GM21717 (cell line): ENCODE results near the gene ZNF638.
A peak's percentile ranks its signal among the peaks of the same experiment; 100 is the strongest.

Experiments used
- ATAC-seq: cut with Tn5 transposase; IDR thresholded peaks from one replicate; pipeline ENCODE4 v1.9.1; 2021; ENCODE audit warnings: mild to moderate bottlenecking, moderate library complexity; ENCODE audit not compliant: unreplicated experiment

Gene ZNF638

DNA sequence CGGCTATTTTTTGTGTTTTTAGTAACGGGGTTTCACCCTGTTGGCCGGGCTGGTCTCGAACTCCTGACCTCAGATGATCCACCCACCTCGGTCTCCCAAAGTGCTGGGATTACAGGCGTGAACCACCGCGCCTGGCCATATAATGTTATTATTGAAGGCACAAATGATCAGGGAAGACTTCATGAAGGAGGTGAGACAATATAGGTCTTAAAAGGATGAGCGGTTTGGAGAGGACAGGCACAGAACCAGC lies 326 bp upstream of the ZNF638 start:
- ATAC-seq = peak; percentile 2

DNA sequence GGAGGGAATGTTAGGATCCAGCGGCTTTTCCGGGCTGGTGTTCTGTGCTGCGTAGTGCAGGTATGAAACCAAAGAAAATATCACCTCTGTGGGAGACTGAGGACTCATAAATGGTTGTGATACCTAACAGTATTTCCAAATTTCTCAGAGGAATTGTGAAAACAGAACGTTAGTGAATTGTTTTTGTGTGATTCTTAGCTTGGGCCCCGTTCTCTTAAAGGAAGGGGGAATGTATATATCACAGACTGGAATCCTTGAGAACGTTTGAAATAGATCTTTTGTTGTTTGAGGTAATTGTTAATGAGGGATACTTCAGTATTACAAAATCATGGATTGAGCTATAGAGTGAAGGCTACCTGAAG lies 834 bp downstream of the ZNF638 start:
- peak; percentile 1 for ATAC-seq

DNA sequence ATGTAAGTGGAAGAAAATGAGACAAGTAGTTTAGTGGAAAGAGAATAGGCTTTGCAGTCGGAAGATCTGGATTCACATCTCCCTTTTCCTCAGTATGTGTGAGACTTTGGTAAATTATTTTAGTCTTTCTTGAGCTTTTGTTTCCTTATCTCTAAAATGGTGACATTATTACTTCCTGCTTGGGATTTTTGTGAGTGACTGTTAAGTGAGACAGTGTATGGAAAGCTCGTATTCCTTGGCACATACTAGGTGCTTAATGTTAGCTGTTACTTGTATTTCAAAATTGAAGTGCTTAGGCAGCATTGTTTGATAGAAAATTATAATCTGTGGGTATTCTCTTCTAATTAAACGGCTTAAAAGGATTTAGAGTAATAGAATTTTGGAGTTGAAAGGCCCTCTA lies 2.0 kb downstream of the ZNF638 start:
- no peak for ATAC-seq

DNA sequence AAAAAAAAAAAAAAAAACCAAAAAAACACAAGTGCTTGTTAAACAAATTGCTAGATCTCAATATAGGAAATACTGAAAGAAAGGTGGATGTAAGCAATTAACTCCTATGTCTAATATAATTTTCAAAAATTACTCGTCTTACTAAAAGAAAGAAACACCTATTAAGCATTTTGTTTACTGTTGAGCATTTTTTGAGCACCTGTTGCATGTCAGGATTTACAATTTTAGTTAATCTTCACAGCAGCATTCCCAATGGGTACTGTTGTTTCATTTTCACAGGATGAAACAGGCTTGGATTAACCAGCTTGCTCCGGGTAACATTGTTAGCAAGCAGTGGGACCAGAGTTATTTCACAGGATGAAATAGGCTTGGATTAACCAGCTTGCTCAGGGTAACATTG lies 4.8 kb downstream of the ZNF638 start:
- no peak for ATAC-seq

DNA sequence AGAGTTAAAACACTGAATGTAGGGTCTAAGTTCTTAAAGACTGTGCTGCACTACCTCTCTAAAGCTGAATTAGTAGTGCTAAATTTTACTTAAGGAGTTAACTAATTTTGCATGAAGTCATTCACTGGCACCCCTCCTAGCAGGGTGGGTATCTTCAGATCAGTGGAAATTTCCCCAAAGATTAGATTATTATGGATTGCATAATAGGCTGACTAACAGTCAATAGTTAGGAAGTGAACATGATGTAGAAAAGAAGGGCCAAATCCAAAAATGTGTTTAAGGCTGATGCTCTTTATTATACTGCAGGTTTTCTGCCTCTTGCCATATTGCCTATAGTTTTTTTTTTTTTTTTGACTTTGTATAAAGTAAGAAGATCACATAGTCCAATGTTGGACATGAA lies 5.2 kb downstream of the ZNF638 start:
- ATAC-seq = no peak

DNA sequence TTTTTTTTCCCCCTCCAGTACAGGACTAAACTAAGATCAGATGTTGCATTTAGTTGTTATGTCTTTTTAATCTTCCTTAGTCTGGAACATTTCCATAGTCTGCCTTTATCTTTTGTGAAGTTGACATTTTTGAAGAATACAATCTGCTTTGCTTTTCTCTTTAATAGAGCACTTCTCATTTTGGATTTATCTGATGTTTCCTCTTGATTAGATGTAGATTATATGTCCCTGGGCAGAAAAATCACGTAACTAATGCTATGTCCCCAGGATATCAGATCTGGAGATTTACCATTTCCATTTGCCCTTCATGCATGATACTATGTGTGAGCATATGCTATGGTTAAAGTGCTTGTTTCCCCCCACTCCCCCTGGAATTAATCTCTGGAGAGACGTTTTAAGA lies 6.2 kb downstream of the ZNF638 start:
- ATAC-seq = no peak

DNA sequence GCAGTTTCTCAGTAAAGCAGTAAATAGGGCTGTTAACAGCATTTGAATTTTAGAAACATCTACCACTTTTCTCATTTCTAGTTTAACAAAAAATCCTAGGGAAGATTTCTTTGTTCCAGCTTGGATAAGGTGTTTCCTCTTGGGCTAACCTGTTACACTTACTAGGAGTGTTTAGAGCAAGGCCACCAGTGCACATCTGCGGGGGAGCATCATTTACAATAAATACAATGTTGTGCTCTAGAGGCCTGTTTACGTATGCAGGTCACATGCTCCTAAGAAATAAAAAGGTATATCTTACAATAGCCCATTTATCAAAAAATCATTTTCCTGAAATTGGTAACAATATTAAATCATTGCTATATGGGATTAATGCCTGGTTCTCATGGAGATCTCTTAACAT lies 8.1 kb downstream of the ZNF638 start:
- no peak for ATAC-seq

DNA sequence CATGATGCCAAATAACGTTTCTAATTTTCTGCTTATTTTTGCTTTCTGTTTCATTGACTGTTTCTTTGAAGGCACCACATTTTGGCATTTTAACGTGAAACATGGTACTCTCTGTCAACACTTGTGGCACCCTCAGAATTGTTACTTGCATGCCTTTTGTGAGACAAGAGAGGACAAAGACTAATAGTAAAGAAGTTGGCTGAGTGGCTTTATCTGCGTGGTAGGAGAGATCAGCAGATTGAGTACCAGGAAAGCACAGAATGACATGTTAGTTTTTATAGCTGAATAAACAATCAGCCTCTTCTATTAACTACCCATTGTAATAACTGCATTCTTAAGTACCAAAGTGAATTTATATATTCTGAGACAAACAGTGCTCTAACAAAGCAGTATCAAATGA lies 8.6 kb downstream of the ZNF638 start:
- no peak for ATAC-seq

DNA sequence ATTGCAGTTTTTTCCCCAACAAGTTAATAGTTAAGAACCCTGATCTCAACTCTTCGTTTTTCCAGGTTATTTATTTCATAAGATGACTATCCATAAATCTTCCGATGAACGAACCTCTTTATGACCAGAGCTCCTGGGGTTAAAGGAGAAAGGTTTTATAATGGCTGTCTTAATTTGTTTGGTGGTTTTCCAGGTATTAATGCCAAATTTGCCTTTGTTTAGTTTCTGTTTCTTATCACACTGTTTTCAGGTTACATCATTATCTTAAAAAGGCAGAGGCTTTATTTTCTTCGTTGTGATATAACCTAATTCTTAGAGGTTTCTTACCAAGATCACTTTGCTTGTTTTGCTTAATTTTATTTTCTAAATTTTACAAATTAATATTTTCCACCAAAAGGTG lies 10.1 kb downstream of the ZNF638 start:
- no peak for ATAC-seq

DNA sequence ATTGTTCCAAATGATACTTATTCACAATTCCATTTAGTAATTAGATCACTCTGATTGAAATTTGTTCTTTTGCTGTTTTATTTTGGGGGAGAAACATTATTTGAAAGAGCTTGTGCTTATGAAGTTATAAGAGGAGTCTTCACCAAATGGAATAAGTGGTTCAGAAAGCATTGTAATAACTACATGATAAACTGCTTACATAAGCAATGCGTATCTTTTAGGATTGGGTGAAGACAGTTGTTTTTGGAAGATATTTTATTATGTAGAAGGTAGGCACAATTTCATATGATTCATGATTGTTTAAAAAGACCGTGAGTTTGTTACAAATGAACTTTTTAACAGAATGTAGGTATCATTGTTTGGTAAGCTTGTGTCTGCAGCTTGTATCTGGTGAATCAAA lies 14.5 kb downstream of the ZNF638 start:
- no peak for ATAC-seq

DNA sequence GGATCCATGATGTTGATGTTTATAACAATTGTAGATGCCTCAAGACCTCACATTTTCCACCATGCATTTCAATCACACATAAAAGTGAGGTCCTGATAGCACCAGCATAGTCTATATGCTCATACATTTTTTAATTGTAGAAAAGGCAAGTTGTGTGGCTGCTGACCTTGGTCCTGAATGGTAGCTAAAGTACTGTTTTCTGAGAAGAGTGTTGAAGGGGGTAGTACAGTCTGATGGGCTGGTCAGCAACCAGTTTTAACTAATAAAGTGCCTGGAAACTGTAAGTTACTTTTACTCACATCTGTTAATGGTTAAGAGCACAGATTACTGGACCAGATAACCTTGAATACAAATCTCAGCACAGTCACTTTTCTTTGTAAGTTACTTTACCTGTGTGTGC lies 15.9 kb downstream of the ZNF638 start:
- no peak for ATAC-seq

DNA sequence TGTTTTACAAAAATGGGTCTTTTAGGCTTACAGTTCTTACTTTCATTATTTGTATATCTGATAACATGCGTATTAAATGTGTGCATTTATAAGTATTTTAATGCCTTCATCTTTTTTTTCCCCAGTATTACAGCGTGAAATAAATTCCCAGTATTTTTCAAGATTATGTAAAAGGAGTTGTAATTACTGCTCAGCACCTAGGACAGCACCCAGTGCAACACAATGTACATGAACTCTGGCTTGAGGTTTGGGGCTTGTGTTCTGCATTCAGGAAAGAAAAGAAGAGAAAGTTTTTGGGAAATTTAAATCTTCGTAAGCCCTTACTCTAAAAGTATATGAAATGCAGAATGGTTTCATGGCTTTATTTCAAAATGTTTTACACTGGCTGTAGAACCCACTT lies 16.7 kb downstream of the ZNF638 start:
- no peak for ATAC-seq

DNA sequence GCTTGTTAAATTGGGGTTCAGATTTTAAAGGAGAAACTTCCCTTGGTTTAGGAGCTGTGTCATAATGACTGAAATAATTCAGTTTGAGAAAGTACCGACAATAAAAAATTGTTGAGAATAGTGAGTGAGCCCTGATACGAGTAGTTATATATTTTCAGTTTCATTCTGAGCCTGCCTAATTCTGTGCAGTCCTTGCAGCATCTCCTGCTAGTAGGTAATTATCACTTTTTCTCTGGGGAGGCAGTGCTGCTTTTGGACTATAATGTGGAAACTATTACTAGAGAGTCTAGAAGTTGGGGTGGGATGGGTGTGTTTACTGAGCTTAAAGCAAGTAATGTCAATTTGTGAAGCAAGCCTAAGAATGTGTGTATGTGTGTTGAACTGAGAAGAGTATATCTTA lies 21.7 kb downstream of the ZNF638 start:
- ATAC-seq = peak; percentile 76

DNA sequence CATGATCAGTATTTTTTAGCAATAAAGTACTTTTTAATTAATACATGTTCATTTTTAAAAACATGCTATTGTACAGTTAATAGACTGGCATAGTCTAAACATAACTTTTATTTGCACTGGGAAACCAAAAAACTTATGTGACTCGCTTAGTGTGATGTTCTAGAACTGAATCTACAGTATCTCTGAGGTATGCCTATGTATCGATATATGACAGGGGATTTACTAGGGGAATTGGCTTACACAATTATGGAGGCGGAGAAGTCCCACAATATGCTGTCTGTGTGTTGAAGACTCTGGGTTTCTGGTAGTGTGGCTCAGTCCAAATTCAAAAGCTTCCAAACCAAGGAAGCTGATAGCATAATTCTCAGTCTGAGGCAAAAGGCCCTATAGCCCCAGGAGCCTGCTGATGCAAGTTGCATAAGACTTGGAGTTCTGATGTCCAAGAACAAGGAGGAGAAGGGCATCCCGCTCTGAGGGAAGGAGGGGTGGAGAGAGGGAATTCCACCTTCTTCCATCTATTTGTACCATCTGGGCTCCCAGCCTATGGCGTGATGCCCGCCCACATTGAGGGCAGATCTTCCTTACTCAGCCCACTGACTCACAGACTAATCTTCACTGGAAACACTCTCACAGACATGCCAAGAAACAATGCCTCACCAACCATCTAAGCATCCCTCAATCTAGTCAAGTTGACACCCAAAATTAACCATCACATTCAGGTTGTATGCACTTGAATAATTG lies 27.5 kb downstream of the ZNF638 start:
- no peak for ATAC-seq

DNA sequence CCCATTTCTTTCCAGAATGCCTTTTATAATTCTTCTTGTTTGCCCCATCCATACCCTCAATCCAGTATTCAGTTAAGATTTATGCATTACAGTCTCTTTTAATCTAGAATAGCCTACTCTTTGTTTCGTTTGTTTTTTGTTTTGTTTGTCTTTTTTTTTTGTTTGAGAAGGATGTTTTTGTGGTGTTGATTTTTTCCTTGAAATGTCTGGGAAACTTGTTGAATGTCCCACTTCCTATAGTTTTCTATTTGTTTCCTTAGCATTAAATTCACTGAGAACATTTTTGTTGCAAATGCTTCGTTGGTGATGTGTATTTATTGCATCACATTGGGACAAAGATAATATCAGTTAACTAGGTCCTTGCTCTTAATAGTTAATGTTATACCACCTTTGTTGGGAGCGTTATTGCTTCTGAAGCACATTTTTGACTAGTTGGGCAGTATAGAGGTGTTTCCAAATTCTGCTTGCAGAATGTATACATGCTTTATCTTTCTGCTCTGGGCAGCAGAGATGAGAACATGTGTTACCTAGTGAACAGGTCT lies 28.9 kb downstream of the ZNF638 start:
- ATAC-seq = no peak

DNA sequence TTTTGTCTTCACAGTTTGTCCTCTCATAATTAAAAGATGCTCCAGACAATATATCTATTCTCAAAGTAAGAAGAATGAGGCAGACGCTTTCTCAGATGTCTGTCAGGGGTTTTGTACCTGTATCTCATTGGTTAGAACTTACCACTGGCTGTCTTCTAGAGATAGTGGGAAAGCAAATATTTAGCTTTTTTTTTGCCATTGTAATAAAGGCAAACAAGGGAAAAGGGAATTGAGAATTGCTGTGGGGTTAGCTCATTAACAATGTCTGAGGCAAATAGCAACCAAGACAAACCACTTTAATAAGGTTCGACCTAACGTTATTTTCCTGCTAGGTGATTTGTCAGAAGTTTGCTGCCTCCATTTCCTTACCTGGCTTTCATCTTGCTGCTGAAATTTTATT lies 30.0 kb downstream of the ZNF638 start:
- no peak for ATAC-seq

DNA sequence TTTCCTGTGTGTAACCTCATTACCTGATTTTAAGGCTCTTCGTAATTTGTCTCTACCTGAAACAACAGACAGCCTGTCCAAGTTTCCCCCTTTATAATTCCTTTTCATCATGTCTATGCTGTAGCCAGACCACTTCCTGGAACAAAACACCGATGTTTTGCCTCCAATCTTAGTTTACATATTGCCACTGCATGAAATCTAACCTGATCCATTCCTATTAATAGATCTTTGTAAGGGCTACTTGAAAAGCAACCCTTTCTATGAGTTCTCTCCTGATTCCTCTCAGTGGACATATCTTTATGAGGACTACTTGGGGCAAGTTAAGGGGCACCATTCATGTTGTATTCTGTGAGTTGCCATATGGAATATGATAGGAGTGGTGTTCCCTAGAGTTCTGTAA lies 30.9 kb downstream of the ZNF638 start:
- no peak for ATAC-seq

DNA sequence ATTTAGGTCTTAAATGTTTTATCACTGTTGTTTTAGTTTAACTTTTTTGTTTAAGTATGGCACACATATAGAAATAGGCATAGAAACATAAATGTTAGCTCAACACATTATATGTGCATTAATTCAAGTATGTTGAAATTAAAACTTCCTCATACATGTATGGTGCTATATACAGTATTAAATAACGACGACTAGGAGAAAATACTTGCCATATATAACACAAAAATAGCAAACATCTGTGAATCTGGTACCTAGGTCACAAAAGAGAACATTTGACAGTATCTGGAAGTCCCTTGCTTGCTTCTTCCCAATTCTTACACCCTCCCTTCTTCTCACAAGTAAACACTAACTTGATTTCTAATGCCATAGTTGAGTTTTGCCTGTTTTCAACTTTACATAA lies 38.4 kb downstream of the ZNF638 start:
- no peak for ATAC-seq

DNA sequence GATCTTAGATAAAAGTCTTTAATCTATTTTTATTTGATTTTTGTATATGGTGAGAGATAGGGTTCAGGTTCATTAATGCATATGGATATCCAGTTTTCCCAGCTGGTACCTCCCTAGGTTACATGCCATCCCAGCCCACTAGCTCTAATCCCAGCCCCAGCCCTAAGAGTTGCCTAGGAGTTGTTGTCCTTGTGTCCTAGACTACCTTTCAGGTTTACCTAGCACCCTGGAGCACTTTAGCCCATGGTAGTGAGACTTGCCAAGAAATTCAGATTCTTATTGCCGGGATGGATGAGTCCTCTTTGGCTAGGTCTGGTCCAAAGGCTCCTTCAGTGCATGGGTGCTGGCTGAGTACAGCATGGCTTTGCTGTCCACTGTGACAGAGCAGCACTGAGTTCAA lies 40.5 kb downstream of the ZNF638 start:
- ATAC-seq = no peak

DNA sequence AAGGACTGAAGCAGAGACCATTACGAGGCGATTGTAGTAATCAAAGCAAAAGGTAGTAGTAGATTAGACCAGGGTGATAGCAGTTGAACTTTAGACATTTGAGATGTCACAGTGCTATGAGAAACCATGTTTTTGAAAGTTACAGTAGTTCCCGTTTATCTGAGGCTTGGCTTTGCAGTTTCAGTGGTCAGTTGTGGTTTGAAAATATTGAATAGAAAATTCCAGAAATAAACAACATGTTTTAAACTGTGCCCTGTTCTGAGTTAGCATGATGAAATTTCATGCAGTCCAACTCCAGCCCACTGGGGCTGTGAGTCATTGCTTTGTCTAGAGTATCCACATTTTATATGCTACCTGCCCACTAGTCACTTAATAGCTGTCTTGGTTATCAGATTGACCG lies 47.5 kb downstream of the ZNF638 start:
- ATAC-seq = no peak

DNA sequence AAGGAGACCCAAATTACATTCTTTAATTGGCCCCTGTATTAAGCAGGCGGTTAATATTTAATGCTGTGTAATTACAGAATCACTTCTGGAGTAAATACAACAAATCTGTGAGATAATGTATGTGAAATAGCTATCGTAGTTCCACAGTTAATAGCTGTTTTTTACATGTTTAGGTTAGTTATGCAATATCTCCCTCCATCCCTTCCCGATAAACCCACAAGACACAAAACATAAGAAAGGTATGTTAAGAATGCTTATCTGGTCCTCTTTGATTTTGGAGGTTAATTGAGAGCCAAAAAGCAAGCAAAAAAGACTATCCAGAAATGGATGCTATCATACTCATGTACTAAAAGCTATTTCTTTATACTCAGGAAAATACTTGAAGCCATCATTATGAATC lies 49.1 kb downstream of the ZNF638 start:
- no peak for ATAC-seq

DNA sequence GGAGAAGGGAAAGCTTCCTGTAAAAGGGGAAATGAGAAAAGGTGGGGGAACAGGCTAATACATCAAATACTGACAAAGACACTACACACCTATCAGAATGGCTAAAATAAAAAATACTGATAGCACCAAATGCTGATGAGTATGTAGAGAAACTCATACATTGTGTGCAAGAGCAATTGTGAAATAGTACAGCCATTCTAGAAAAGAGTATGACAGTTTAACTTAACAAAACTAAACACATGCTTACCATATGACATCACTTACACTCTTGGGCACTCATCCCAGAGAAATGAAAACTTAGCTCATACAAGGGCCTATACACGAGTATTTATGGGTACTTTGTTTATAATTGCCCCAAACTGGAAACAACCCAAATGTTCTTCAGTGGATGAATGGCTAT lies 53.4 kb downstream of the ZNF638 start:
- no peak for ATAC-seq

DNA sequence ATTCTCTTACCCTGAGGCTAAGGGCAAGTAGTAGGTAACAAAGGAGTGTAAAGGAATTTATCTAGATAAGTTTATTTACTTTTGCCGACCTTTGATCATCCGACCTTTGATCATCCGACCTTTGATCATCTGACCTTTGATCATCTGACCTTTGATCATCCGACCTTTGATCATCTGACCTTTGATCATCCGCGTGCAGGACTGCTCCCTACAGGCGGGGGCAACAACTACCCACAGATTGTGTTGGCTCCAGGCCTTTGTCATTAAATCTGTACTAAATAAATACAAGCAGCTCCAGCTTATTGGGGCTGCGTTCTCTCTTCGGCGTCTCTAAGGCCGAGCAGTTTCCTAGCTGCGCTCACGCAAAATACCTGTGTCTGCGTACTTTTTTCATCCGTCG lies 56.6 kb downstream of the ZNF638 start:
- ATAC-seq = no peak
